A673 (cell line): ENCODE measurements around the gene WHRN.

ENCODE experiments used
- EZH2 ChIP-seq: fragments of 200-600 bp; sonication (generic); IDR thresholded peaks from 2 replicates; pipeline ENCODE4 v1.6.1; 2017; ENCODE audit warnings: borderline replicate concordance, low read depth, mild to moderate bottlenecking, mixed read lengths, antibody characterized with exemption, low read length; ENCODE audit not compliant: poor library complexity, severe bottlenecking
- TF ChIP-seq, protein P1 (sequence below): fragments of 300-800, 200-600 bp; sonication (generic); conservative IDR thresholded peaks from 2 replicates; pipeline ENCODE4 v1.5.1; 2017; ENCODE audit warnings: low read depth, mild to moderate bottlenecking, antibody characterized with exemption, low read length, moderate library complexity, mixed read lengths

- TF ChIP-seq, protein P1, sequence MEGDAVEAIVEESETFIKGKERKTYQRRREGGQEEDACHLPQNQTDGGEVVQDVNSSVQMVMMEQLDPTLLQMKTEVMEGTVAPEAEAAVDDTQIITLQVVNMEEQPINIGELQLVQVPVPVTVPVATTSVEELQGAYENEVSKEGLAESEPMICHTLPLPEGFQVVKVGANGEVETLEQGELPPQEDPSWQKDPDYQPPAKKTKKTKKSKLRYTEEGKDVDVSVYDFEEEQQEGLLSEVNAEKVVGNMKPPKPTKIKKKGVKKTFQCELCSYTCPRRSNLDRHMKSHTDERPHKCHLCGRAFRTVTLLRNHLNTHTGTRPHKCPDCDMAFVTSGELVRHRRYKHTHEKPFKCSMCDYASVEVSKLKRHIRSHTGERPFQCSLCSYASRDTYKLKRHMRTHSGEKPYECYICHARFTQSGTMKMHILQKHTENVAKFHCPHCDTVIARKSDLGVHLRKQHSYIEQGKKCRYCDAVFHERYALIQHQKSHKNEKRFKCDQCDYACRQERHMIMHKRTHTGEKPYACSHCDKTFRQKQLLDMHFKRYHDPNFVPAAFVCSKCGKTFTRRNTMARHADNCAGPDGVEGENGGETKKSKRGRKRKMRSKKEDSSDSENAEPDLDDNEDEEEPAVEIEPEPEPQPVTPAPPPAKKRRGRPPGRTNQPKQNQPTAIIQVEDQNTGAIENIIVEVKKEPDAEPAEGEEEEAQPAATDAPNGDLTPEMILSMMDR, result no peak
- TF ChIP-seq EZH2, result no peak
Measured at GRCh38 chr9:114484854-114485443, 20.3 kb downstream of the WHRN start.
